GM10266 (cell line): ENCODE measurements around the gene RSAD2.

Experiments used
- DNase-seq: peaks from one replicate; pipeline ENCODE4 v3.0.0; 2012; ENCODE audit errors: extremely low spot score
- TF ChIP-seq, protein P1 (sequence below): IDR thresholded peaks from 2 replicates; pipeline ENCODE4 v1.5.1; 2012; ENCODE audit warnings: mild to moderate bottlenecking, low read depth; ENCODE audit not compliant: control insufficient read depth, insufficient read depth; ENCODE audit errors: missing control alignments

The RSAD2 gene

DNA sequence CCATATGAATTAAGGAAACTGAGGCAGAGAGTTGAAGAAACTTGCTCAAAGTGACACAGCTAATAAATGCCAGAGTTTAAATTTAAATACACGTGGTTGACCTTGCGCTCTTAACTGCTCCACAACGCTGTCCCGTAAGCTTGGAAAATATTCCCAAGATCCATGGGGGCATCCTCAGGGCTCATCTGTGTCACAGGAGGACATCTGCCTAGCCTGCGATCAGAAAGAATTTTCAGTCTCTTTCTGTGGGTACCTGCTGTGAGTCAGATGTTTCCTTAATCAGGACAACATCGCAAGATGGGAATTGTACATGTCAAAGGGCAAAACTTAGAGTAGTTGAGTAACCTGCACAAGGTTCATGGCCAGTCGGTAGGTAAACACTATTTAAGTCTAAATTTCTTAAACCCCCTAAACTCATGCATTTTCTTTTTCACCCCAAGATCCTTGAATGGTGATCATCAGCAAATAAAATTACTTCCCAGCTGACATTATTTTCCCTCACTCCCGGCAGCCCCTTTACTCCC, 13.3 kb upstream of the RSAD2 start:
- DNase-seq = no peak
- TF ChIP-seq, protein P1, sequence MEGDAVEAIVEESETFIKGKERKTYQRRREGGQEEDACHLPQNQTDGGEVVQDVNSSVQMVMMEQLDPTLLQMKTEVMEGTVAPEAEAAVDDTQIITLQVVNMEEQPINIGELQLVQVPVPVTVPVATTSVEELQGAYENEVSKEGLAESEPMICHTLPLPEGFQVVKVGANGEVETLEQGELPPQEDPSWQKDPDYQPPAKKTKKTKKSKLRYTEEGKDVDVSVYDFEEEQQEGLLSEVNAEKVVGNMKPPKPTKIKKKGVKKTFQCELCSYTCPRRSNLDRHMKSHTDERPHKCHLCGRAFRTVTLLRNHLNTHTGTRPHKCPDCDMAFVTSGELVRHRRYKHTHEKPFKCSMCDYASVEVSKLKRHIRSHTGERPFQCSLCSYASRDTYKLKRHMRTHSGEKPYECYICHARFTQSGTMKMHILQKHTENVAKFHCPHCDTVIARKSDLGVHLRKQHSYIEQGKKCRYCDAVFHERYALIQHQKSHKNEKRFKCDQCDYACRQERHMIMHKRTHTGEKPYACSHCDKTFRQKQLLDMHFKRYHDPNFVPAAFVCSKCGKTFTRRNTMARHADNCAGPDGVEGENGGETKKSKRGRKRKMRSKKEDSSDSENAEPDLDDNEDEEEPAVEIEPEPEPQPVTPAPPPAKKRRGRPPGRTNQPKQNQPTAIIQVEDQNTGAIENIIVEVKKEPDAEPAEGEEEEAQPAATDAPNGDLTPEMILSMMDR = no peak

DNA sequence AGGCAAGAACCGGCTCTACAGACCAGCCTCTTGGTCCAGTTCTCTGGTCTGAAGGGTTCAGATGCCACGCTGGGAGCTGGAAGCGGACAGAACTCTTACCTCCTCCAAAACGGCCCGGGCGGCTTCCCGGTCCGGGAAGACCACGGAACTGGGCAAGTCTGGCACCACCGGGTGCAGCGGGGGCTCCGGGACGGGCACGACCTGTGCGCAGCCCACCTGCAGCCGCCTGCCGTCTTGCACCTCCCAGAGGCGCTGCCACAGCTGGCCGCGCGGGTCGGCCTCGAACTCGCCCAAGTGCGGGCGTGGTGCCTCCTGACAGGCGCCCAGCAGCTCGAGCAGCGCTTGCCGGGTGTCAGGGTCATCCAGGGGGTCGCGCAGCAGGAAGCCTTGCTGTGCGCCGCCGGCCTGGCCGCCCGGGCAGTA, 12.6 kb upstream of the RSAD2 start:
- DNase-seq = no peak
- TF ChIP-seq, protein P1 = no peak

GRCh38 chr2:6865346-6866274, 12.0 kb upstream of the RSAD2 start, which contains the start of gene CMPK2:
Gene CMPK2 (minus strand): TSS chr2:6865907. CDS start chr2:6865696, 211 bp downstream.
- DNase-seq = peak; percentile 91
- TF ChIP-seq, protein P1 = peak; percentile 46

- TF ChIP-seq, protein P1 = peak; percentile 54
- peak; percentile 61 for DNase-seq
These were observed 11.3 kb upstream of the RSAD2 start for GRCh38 chr2:6866275-6866671.

- DNase-seq = no peak
- TF ChIP-seq, protein P1 = no peak
These were observed 10.6 kb upstream of the RSAD2 start for GRCh38 chr2:6866982-6867381.

GRCh38 chr2:6872394-6872793, 5.2 kb upstream of the RSAD2 start:
- no peak for DNase-seq
- TF ChIP-seq, protein P1 = no peak

- DNase-seq = no peak
- TF ChIP-seq, protein P1 = no peak
These were observed 3.5 kb upstream of the RSAD2 start for GRCh38 chr2:6874032-6874431.
